K562 (cell line): Measurements from ENCODE around the gene AKAP13.

Experiments
- MLX ChIP-seq, 2 experiments: fragments of 450-650 bp in 1 of 2; sonication (generic) in 1 of 2; formaldehyde crosslinking; conservative IDR thresholded peaks; 2 replicates each; pipeline versions ENCODE4 v1.4.0 to v1.8.1; 2020 to 2022; ENCODE audit warnings: mild to moderate bottlenecking in 1 of 2, missing genetic modification reagents in 1 of 2
- PHF8 ChIP-seq: fragments of 200-600 bp; sonication (generic); IDR thresholded peaks from 2 replicates; pipeline ENCODE4 v1.6.1; 2012; ENCODE audit warnings: mixed run types, mild to moderate bottlenecking, inconsistent platforms, low read length, moderate library complexity, borderline replicate concordance
- UBTF ChIP-seq, 2 experiments: IDR thresholded peaks; 2 replicates each; pipeline ENCODE4 v1.6.1; 2012; ENCODE audit warnings: improper control_type of control experiment in 2 of 2, low read depth in 2 of 2, low read length in 2 of 2, borderline replicate concordance in 1 of 2

GRCh38 chr15:85679231-85679630, 298.8 kb downstream of the AKAP13 start:
- TF ChIP-seq MLX (CRISPR knock-in tag; conservative IDR thresholded peaks at IDR 0.05) (no peak), UBTF (IDR thresholded peaks at IDR 0.05; ENCODE audit: borderline replicate concordance in 1 of 2, low read depth in 2 of 2, low read length in 2 of 2) (no peak), PHF8 (no peak)
